Lower lobe of right lung (tissue), 2 donors: ENCODE data around the gene B3GALT5. TPM values are rescaled to one million over a fixed set of nuclear protein-coding genes. Genes with fewer than 3 reads are reported as not detected.

ENCODE experiments used
- ATAC-seq, 2 donors: fragments of 200-7000 bp; cut with Tn5 transposase; one replicate each; pipeline ENCODE4 v1.9.1; 2020 to 2022; ENCODE audit warnings: mild to moderate bottlenecking in 2 of 2, moderate library complexity in 2 of 2
- DNase-seq: peaks from one replicate; pipeline ENCODE4 v3.0.0-alpha.2; 2020
- H3K27ac ChIP-seq: fragments of 200-600 bp; one replicate; pipeline ENCODE4 v1.8.0; 2022
- H3K27me3 ChIP-seq: fragments of 200-600 bp; one replicate; pipeline ENCODE4 v1.8.0; 2022; ENCODE audit warnings: low read depth
- H3K36me3 ChIP-seq: fragments of 200-600 bp; one replicate; pipeline ENCODE4 v1.8.0; 2022; ENCODE audit warnings: mild to moderate bottlenecking
- H3K4me1 ChIP-seq: fragments of 200-600 bp; one replicate; pipeline ENCODE4 v1.8.0; 2022
- H3K4me3 ChIP-seq: fragments of 200-600 bp; one replicate; pipeline ENCODE4 v1.8.0; 2022; ENCODE audit warnings: mild to moderate bottlenecking
- H3K9me3 ChIP-seq: fragments of 200-600 bp; one replicate; pipeline ENCODE4 v1.8.0; 2022
- CTCF ChIP-seq: fragments of 200-600 bp; IDR thresholded peaks from one replicate; pipeline ENCODE4 v1.8.0; 2022; ENCODE audit warnings: antibody characterized with exemption, mild to moderate bottlenecking
- intact Hi-C: fragments of 100-400 bp; cut with DNase I; formaldehyde crosslinking; loops from one replicate; pipeline ENCODE4 v1.11.0; 2022
- total RNA-seq: library from RNA; stranded (reverse); fragmentation: NEBNext Ultra II Directional; extraction: Animal tissue kit (Norgen Biotek cat#: 25700); gene quantifications from one replicate; pipeline ENCODE4 v1.2.1, GENCODE V29; 2021
- donor health status: DM: no; HTN: yes; CAD: no; lungs with severe emphysema.

Gene B3GALT5
- total RNA-seq, 1 donor from 2014 or later = 1.5 TPM

- TF ChIP-seq CTCF = no peak
- H3K4me1 ChIP-seq = no peaks in the 10 kb centered on the region
- no peak overlapping the region for H3K27ac ChIP-seq
- no peaks in the 10 kb centered on the region for H3K9me3 ChIP-seq
- no peaks in the 10 kb centered on the region for H3K36me3 ChIP-seq
- no peak for DNase-seq
- no peak for ATAC-seq
- intact Hi-C loops = loop anchor here (5.0 kb wide), 1 partner anchor 195 kb away; no protein-coding TSS in a partner anchor
- H3K4me3 ChIP-seq = no peak overlapping the region
- H3K27me3 ChIP-seq = no peaks in the 10 kb centered on the region
Observed at GRCh38 chr21:39712273-39712672, 99.5 kb downstream of the B3GALT5 start.

DNA sequence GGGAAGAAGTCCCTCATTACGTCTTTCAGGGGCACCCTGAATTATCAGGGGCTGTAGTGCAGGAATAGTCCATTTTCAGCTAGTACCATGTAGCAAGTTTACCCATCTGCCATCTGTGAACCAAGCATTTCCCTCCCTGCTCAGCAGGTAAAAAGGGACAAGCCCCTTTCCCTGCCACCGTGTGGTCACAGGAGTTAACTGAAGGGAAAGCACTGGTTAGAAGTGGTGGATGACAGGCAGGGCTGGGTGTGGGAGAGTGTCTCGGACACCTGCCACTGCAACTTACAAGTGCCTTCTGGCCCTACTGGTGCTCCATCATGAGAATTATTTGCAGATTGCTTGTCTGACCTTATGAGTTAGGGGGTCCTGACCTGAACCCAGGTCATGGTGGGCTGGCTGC, 100.2 kb downstream of the B3GALT5 start:
- Histone ChIP-seq H3K9me3 (no peaks in the 10 kb centered on the region), H3K27ac (no peak overlapping the region), H3K4me3 (no peak overlapping the region), H3K4me1 (no peaks in the 10 kb centered on the region), H3K36me3 (no peaks in the 10 kb centered on the region), H3K27me3 (no peaks in the 10 kb centered on the region)
- ATAC-seq (no peak), DNase-seq (no peak)
- no peak for TF ChIP-seq CTCF
- intact Hi-C loops = loop anchor here (5.0 kb wide), 1 partner anchor 196 kb away; no protein-coding TSS in a partner anchor

- H3K9me3 ChIP-seq = no peaks in the 10 kb centered on the region
- ATAC-seq = no peak
- TF ChIP-seq CTCF = no peak
- no peak overlapping the region for H3K4me3 ChIP-seq
- intact Hi-C loops = loop anchor here (5.0 kb wide), 1 partner anchor 197 kb away; no protein-coding TSS in a partner anchor
- DNase-seq = no peak
- no peaks in the 10 kb centered on the region for H3K36me3 ChIP-seq
- H3K4me1 ChIP-seq = no peaks in the 10 kb centered on the region
- no peak overlapping the region for H3K27ac ChIP-seq
- H3K27me3 ChIP-seq = no peaks in the 10 kb centered on the region
Observed at GRCh38 chr21:39713905-39714304, 101.2 kb downstream of the B3GALT5 start.

GRCh38 chr21:39714331-39714730, 101.6 kb downstream of the B3GALT5 start:
- H3K27ac ChIP-seq = no peak overlapping the region
- H3K27me3 ChIP-seq = no peaks in the 10 kb centered on the region
- H3K36me3 ChIP-seq = no peaks in the 10 kb centered on the region
- no peak for TF ChIP-seq CTCF
- DNase-seq = no peak
- H3K4me3 ChIP-seq = no peak overlapping the region
- ATAC-seq = no peak
- H3K9me3 ChIP-seq = no peaks in the 10 kb centered on the region
- no peaks in the 10 kb centered on the region for H3K4me1 ChIP-seq
- intact Hi-C loops = loop anchor here (5.0 kb wide), 1 partner anchor 197 kb away; no protein-coding TSS in a partner anchor

DNA sequence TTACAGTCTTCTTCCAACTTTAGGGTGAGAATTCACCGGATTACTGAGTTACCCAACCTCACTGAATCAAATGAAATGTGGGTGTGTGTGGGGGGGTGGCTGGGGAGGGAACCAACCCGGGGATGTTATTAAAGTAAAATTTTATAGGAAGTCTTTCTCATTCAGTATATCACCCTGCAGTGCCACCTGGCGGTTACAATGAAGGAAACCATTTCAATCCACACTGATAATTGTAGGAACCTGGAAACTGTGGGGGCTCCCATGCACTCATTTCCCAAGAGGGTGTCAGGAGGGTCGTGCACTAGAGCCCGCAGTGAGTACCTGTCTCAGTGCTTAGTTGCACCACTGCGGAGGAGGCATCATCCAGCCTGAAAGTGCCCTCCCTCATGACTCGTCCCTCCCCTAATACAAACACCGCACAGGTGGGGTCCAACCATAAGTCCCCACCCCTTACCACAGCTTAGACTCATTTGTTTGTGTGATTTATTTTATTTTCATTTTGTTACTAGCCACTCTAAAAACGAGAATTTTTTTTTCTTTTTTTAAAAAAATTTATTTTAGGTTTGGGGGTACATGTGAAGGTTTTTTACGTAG, 103.2 kb downstream of the B3GALT5 start:
- TF ChIP-seq CTCF = peak; percentile 68
- intact Hi-C loops = no loop called here
- H3K4me3 ChIP-seq = no peak overlapping the region
- DNase-seq (no peak), ATAC-seq (peak; percentile 43 to 56)
- no peaks in the 10 kb centered on the region for H3K36me3 ChIP-seq
- no peaks in the 10 kb centered on the region for H3K27me3 ChIP-seq
- no peaks in the 10 kb centered on the region for H3K9me3 ChIP-seq
- no peak overlapping the region for H3K27ac ChIP-seq
- H3K4me1 ChIP-seq = no peaks in the 10 kb centered on the region
